Urinary bladder (tissue), 4 donors: ENCODE measurements around the gene CALR3. TPM values are rescaled to one million over a fixed set of nuclear protein-coding genes. Genes with fewer than 3 reads are reported as not detected.
"Not testable (repeated sequence)": the region's sequence is repeated elsewhere in the genome, so short reads cannot be mapped to it uniquely, and the experiment has no call there.

Experiments
- DNase-seq: peaks from one replicate; pipeline ENCODE4 v3.0.0-alpha.2; 2015; ENCODE audit errors: extremely low spot score
- H3K27ac ChIP-seq: one replicate; pipeline ENCODE4 v1.5.1; 2013; ENCODE audit warnings: low read depth, mild to moderate bottlenecking, moderate library complexity
- H3K36me3 ChIP-seq: one replicate; pipeline ENCODE4 v1.6.1; 2013; ENCODE audit warnings: mild to moderate bottlenecking, moderate library complexity; ENCODE audit not compliant: insufficient read depth
- H3K4me1 ChIP-seq: one replicate; pipeline ENCODE4 v1.6.1; 2013; ENCODE audit warnings: mild to moderate bottlenecking, moderate library complexity; ENCODE audit not compliant: insufficient read depth
- H3K4me3 ChIP-seq: one replicate; pipeline ENCODE4 v1.5.1; 2013; ENCODE audit warnings: low read depth, low read length
- WGBS: extraction: QIAGEN DNeasy Blood & Tissue Kit; methylation state at CpG from one replicate; pipeline ENCODE4 v1.1.7; 2013; 5-methylcytosine and 5-hydroxymethylcytosine counted together
- polyA plus RNA-seq: library from polyadenylated mRNA; stranded (reverse); fragments of 200-250 nt; gene quantifications from one replicate; pipeline ENCODE4 v1.2.3, GENCODE V29; 2013
- total RNA-seq: library from RNA; depleted of rRNA; stranded (reverse); fragments of >200 nt; gene quantifications from one replicate; pipeline ENCODE4 v1.2.3, GENCODE V29; 2014
- donor health status: healthy with polysubstance abuse.
- donor health status: healthy.

CALR3 gene
- total RNA-seq (not detected), polyA plus RNA-seq (not detected)

DNA sequence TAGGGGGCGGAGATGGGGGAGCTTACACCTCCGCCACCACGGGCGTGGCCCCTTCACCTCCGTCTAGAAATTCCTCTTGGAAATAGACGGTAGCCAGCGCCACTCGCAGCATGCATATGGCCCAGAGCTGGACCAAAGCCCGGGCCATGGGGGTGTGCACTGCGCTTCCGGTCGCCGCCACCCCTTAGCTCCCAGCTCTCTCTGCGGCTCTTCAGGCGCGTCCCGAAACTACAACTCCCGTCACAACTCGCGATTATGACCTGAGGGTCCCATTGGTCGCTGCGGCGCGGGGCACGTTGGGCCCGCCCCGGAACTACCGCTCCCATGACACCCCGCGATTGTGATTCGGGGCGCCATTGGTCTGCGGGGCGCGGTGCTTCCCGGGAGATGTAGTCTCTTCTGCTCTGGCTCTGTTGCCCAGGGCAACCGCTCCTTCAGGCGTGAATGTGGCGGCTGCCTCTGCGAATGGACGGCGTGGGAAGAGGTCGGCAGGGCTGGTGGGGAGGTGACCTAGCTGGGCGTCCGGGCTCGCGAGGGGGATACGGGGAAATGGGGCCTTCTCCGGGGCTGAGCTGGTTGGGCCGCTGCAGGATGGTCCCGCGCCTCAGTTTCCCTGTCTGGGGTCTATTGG, at the start of gene CALR3, which contains the start of gene C19orf44:
Gene CALR3 (minus strand): TSS at position 186 of the 631 bp plus-strand sequence. CDS start 38 bp downstream, at position 148.
Gene C19orf44 (plus strand): TSS at position 413 of the 631 bp plus-strand sequence. CDS start 4,399 bp downstream, outside the sequence.
- H3K4me1 ChIP-seq: no peaks in the 10 kb centered on the region
- no peaks in the 10 kb centered on the region for H3K36me3 ChIP-seq
- peak; percentile 95 for DNase-seq
- H3K27ac ChIP-seq: no peak within 1 kb of the TSS
- H3K4me3 ChIP-seq: peak within 1 kb of the TSS; percentile 70
- WGBS: under 1% methylated on average over 52 of the region's 52 CpGs

DNA sequence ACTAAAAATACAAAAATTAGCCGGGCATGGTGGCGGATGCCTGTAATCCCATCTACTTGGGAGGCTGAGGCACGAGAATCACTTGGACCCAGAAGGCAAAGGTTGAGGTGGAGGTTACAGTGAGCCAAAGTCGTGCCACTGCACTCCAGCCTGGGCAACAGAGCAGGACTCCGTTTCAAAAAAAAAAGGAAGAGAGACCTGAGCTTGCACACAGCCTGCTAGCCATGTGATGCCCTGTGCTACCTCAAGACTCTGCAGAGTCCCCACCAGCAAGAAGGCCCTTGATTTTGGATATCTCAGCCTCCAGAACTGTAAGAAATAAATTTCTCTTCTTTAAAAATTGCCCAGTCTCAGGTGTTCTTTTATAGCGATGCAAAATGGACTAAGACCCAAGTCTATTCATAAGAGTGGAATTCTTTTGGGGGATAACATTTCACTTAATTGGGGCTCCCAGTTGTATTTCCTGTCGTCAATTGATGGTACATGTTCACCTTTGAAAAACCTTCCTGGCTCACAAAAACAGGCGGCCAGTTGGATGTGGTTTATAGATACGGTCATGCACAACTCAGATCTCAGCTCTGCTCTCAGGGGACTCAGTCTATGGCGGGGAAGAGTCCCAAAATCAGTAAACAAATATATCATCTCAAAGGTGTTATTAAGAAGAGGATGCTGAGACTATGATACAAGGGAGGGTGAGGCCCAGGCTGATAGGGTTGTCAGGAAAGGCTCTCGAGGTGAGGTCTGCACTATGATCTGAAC, 48.7 kb upstream of the CALR3 start:
- no peak overlapping the region for H3K27ac ChIP-seq
- no peaks in the 10 kb centered on the region for H3K4me1 ChIP-seq
- H3K36me3 ChIP-seq: no peaks in the 10 kb centered on the region
- WGBS: 90% methylated on average over 11 of the region's 11 CpGs
- H3K4me3 ChIP-seq: no peak overlapping the region
- DNase-seq: no peak

- WGBS: 84% methylated on average over 6 of the region's 6 CpGs
- not testable (repeated sequence) for H3K4me1 ChIP-seq, DNase-seq, H3K36me3 ChIP-seq, H3K4me3 ChIP-seq, H3K27ac ChIP-seq
Observed at GRCh38 chr19:16543734-16544133, 47.8 kb upstream of the CALR3 start.

DNA sequence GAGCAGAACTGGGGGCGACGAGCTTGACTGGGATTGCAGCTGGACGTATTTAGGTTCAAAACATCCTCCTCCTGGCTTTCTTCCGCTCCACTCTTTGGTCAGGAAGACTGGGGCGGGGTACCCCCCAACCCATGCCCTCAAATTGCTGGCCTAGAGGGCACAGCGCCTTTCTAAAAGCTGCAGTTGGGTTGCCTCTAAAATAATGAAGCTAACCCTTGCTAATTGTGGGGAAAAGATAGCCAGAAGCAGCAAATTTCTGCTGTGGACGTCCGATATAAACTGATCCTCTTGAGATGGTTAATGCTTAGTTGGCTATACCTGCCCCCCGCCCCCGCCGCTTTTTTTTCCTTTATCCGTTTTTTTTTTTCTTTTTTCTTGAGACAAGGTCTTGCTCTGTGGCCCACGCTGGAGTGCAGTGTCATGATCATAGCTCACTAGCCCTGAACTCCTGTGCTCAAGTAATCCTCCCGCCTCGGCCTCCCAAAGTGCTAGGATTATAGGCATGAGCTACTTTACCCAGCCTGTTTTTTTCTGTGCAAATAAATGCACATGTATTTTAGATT, 47.0 kb upstream of the CALR3 start:
- DNase-seq: no peak
- Histone ChIP-seq H3K4me1 (no peaks in the 10 kb centered on the region), H3K36me3 (no peaks in the 10 kb centered on the region), H3K4me3 (peak overlapping the region; percentile 91), H3K27ac (peak overlapping the region; percentile 76)
- WGBS: 3% methylated on average over 15 of the region's 15 CpGs

DNA sequence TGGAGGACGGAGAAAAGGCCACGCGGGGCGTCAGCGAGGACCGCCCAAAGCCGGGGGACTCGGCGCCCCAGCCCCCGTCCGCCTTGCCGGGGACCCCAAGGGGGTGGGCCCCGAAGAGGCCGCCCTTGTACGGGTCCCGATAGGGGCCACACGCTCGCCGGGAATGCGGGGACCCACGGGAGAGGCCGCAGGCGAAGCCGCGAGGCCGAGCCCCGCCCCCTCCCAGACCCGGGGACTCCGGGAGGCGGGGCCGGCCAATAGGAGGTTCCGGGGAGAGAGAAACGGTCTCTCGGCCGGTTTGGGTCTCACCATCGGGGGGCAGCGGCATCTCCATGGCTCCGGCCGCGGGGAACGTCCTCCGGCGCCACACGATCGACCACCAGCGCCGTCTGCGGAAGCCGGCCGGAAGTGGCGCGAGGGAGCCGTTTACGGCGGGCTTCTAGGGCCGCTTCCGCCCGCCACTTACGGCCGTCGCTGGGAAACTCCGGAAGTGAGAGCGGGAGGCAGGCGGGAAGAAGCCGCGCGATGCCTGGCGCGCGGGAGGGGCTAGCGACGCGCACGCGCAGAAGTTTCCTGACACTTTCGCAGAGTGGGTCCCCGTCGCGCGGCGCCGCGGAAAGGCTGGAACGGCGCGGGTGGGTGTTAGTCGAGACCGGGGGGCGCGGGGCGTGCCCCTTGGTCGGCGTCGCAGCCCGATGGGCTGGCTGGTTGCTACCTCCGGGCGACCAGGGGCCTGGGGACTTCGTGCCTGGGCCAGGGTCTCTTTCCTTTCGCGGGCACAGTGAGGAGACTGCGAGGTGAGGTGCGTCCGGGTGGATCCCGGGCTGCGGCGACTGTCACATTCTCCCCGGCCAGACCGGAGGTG, 46.3 kb upstream of the CALR3 start, which contains the start of gene CHERP:
Gene CHERP (minus strand): TSS at position 393 of the 865 bp plus-strand sequence. CDS start 59 bp downstream, at position 334.
- peak; percentile 79 for DNase-seq
- Histone ChIP-seq H3K4me1 (no peaks in the 10 kb centered on the region), H3K36me3 (no peaks in the 10 kb centered on the region), H3K4me3 (peak within 1 kb of the TSS; percentile 91), H3K27ac (peak within 1 kb of the TSS; percentile 79)
- WGBS: under 1% methylated on average over 108 of the region's 108 CpGs

- Histone ChIP-seq H3K27ac (no peak overlapping the region), H3K36me3 (no peaks in the 10 kb centered on the region), H3K4me1 (no peaks in the 10 kb centered on the region), H3K4me3 (peak overlapping the region; percentile 91)
- WGBS: 1% methylated on average over 29 of the region's 29 CpGs
- no peak for DNase-seq
Observed at GRCh38 chr19:16541526-16542044, 45.6 kb upstream of the CALR3 start.

- peak overlapping the region; percentile 91 for H3K4me3 ChIP-seq
- no peaks in the 10 kb centered on the region for H3K36me3 ChIP-seq
- H3K4me1 ChIP-seq: no peaks in the 10 kb centered on the region
- no peak for DNase-seq
- 86% methylated on average over 12 of the region's 12 CpGs for WGBS
- H3K27ac ChIP-seq: no peak overlapping the region
Observed at GRCh38 chr19:16540948-16541347, 45.0 kb upstream of the CALR3 start.

DNA sequence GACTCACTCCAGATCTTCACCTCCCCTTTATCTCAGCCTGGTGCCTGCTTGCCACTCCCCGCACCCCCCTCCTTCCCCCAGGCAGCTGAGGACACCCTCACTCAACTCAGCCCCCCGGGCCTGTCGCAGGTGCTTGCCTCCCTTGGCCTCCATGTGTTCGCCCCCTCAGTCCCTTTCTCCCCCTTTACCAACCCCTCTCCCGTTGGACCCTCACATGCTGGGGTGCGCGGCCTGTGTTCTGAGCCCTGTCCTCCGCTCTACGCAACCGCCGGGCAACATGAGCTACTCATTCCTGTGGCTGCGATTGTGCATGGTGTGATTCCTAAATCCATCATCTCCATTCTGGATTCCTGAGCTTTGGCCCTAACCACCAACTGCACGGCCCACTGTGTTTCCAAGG, 41.1 kb upstream of the CALR3 start:
- Histone ChIP-seq H3K4me1 (no peaks in the 10 kb centered on the region), H3K4me3 (no peak overlapping the region), H3K36me3 (peaks cover 5% of the 10 kb centered on the region), H3K27ac (no peak overlapping the region)
- DNase-seq: no peak
- 91% methylated on average over 13 of the region's 13 CpGs for WGBS

DNA sequence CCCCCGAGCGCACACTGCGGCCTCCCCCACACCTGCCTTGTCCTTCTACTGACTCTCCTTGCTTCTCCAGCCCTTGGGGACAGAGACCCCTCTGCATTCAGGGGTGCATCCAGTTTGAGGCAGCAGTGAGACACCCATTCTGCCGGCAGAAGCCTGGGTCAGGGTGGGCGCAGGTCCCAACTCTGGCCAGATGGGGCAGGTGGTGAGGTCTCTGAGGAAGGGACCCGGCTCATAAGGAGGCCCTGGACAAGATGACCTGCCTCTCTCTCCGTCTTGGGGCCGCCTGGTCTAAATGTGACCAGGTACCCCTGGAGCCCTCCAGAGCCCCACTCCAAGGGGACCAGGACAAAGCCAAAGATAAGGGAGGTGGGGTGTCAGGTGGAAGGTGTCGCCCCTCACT, 40.2 kb upstream of the CALR3 start:
- no peak overlapping the region for H3K27ac ChIP-seq
- H3K36me3 ChIP-seq: peaks cover 14% of the 10 kb centered on the region
- no peak overlapping the region for H3K4me3 ChIP-seq
- 94% methylated on average over 9 of the region's 9 CpGs for WGBS
- DNase-seq: no peak
- H3K4me1 ChIP-seq: no peaks in the 10 kb centered on the region

GRCh38 chr19:16535381-16535780, 39.4 kb upstream of the CALR3 start:
- Histone ChIP-seq H3K36me3 (peaks cover 21% of the 10 kb centered on the region), H3K4me1 (no peaks in the 10 kb centered on the region), H3K4me3 (no peak overlapping the region), H3K27ac (no peak overlapping the region)
- DNase-seq: no peak
- 95% methylated on average over 18 of the region's 18 CpGs for WGBS

DNA sequence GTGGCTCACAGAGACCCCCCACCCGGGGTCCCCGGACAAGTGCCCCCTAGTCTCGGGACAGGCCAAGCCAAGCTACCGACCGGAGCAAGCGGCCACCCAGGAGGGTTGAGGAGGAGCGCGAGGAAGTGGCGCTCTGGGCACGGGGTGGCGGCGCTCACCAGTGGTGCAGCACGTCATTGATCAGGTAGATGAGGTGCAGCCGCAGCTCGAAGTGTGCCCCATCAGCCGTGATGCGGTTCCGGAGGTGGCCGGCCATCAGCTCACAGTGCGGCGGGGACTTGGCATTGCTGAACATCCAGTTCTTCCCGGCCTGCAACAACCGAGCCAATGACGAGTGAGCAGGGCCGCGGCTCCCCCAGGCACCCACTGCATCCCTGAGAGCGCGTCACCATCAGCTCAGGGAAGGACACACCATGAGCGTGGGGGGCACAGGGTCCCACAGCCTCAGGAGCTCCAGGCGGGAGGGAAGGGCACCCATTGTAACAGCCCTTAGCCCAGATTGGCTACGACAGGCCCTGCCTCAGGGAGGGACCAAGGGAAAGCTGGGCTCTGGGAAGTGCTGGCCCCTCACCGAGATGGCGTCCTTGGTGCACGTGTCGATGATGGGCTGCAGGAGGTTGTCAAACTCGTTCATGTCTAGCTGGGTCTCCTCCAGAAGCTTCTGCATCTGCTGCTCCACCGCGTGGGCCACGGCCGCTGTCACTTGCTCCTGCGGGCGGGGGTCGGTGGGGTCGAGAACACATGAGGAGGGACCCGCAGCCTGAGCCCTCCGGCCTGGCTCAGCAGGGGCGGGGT, 36.7 kb upstream of the CALR3 start:
- 88% methylated on average over 47 of the region's 47 CpGs for WGBS
- DNase-seq: no peak
- Histone ChIP-seq H3K4me1 (no peaks in the 10 kb centered on the region), H3K36me3 (peaks cover 22% of the 10 kb centered on the region), H3K4me3 (no peak overlapping the region), H3K27ac (no peak overlapping the region)

DNA sequence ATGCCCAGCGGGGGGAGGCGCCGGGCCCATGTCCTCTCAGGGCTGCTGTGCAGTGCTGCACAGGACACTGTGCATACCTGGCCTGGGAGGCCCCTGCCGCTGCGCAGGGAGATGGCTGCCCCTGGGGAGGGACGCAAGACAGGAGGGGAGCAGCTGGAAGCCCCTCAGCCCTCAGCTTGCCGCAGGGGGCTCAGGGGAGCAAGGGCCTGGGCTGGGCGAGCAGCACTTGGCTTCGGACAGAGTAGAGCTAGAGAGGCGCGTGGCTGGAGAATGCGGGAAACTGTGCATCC, 35.4 kb upstream of the CALR3 start:
- Histone ChIP-seq H3K4me3 (no peak overlapping the region), H3K36me3 (peaks cover 22% of the 10 kb centered on the region), H3K4me1 (no peaks in the 10 kb centered on the region), H3K27ac (no peak overlapping the region)
- 96% methylated on average over 12 of the region's 12 CpGs for WGBS
- no peak for DNase-seq
